Measurements from ENCODE around the gene ARHGEF11. TPM values are rescaled to one million over a fixed set of nuclear protein-coding genes. Genes with fewer than 3 reads are reported as not detected.

The ARHGEF11 gene
- total RNA-seq, 1 experiment from 2014 or later = 38.1 TPM

DNA sequence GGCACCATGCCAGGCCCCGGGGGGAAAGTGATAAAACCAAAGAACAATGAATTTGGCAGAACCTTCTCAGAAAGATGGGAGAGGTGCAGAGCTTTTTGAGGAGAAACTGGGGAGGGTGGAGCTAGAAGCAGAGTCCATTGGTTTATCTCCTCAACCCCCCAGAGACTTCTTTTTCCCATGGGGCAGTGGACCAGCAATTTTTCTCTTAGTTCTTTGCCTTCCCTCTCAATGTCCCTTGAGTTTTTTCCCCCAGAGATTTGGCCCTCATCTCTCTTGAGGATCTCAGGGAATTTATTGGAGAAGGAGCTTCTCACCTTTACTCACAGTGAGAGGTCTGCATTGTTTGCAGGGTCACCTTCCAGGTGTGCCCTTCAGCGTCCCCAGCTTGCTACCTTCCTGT, 5.3 kb upstream of the ARHGEF11 start (continued):
- TF ChIP-seq, protein P1, sequence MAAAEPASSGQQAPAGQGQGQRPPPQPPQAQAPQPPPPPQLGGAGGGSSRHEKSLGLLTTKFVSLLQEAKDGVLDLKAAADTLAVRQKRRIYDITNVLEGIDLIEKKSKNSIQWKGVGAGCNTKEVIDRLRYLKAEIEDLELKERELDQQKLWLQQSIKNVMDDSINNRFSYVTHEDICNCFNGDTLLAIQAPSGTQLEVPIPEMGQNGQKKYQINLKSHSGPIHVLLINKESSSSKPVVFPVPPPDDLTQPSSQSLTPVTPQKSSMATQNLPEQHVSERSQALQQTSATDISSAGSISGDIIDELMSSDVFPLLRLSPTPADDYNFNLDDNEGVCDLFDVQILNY (CRISPR knock-in tag; IDR thresholded peaks at IDR 0.05) = no peak

DNA sequence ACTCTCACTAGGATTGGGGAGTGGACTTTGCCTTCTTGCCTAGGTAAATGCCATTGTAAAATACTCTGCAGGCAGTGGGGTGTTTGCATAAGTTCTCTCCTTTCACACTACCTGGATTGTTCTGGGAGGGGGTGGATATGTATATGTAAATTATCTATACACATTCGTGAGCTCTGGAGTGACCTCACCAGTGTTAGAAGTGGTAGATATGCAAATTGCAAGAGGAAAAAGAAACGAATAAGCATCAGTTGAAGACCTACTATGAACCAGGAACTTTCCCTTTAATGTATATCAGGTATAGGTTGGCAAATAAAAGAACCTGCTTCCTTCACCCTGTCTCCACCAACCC, 1.5 kb upstream of the ARHGEF11 start:
- Mint-ChIP-seq H3K36me3 (peaks cover 3% of the 10 kb centered on the region), H3K27ac (peak overlapping the region; percentile 85; the same call in 1 of the 2 replicates), H3K9me3 (peaks cover 8% of the 10 kb centered on the region), H3K4me1 (peaks cover 49% of the 10 kb centered on the region), H3K27me3 (ENCODE audit: low read depth) (peaks cover 5% of the 10 kb centered on the region; the same call in 1 of the 2 replicates), H3K4me3 (peak overlapping the region; percentile 91)
- CTCF ChIA-PET = interaction anchor here (0.6 to 1.7 kb wide), 5 partner anchors 27 to 993 kb away, joined by 3 to 9 read pairs (median 3); no protein-coding TSS in a partner anchor
- DNase-seq (ENCODE audit: low spot score) (no peak), ATAC-seq (peak; percentile 2)
- TF ChIP-seq FOXP1 (CRISPR knock-in tag; IDR thresholded peaks at IDR 0.05; ENCODE audit: borderline replicate concordance) = no peak
- TF ChIP-seq, protein P2, sequence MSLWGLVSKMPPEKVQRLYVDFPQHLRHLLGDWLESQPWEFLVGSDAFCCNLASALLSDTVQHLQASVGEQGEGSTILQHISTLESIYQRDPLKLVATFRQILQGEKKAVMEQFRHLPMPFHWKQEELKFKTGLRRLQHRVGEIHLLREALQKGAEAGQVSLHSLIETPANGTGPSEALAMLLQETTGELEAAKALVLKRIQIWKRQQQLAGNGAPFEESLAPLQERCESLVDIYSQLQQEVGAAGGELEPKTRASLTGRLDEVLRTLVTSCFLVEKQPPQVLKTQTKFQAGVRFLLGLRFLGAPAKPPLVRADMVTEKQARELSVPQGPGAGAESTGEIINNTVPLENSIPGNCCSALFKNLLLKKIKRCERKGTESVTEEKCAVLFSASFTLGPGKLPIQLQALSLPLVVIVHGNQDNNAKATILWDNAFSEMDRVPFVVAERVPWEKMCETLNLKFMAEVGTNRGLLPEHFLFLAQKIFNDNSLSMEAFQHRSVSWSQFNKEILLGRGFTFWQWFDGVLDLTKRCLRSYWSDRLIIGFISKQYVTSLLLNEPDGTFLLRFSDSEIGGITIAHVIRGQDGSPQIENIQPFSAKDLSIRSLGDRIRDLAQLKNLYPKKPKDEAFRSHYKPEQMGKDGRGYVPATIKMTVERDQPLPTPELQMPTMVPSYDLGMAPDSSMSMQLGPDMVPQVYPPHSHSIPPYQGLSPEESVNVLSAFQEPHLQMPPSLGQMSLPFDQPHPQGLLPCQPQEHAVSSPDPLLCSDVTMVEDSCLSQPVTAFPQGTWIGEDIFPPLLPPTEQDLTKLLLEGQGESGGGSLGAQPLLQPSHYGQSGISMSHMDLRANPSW (CRISPR knock-in tag; conservative IDR thresholded peaks at IDR 0.05; ENCODE audit: low read depth) = no peak
- TF ChIP-seq ETV6 (CRISPR knock-in tag; IDR thresholded peaks at IDR 0.05) = no peak
- TF ChIP-seq ZNF138 (CRISPR knock-in tag; conservative IDR thresholded peaks at IDR 0.05) = no peak
- TF ChIP-seq NR1H2 (CRISPR knock-in tag; IDR thresholded peaks at IDR 0.05) = no peak
- TF ChIP-seq, protein P3, sequence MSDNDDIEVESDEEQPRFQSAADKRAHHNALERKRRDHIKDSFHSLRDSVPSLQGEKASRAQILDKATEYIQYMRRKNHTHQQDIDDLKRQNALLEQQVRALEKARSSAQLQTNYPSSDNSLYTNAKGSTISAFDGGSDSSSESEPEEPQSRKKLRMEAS (CRISPR knock-in tag; IDR thresholded peaks at IDR 0.05) = no peak
- POLR2A ChIA-PET = interaction anchor here (0.7 kb wide), 1 partner anchor 13 kb away, joined by 5 read pairs; no protein-coding TSS in a partner anchor

DNA sequence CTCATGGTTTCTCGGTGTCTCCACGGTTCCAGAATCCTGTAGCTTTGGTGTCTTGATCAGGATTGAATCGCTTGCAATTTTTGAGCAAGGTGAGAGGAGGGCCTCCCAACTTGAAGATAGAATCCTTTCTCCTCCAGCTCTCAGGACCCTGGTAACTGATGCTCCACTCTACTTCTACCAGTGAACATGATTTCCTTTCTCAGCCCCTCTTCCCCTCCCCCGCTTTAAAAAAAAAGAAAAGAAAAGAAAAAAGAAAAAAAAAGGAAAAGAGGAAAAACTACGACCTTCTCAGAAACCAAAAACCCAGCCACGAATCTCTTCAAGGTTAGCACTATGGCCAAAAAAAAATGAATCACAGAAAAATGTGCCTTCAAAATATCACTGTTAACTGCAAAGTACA, 1.2 kb downstream of the ARHGEF11 start:
- Mint-ChIP-seq H3K27me3 (ENCODE audit: low read depth) (no peaks in the 10 kb centered on the region), H3K9me3 (no peaks in the 10 kb centered on the region), H3K4me3 (peak overlapping the region; percentile 87), H3K36me3 (peaks cover 3% of the 10 kb centered on the region; the same call in 1 of the 2 replicates), H3K27ac (peak overlapping the region; percentile 60; the same call in 1 of the 2 replicates), H3K4me1 (peaks cover 63% of the 10 kb centered on the region)
- POLR2A ChIA-PET = interaction anchor here (0.5 kb wide), 1 partner anchor 43 kb away, joined by 3 read pairs; no protein-coding TSS in a partner anchor
- DNase-seq (ENCODE audit: low spot score) = no peak
- no peak for ATAC-seq
- CTCF ChIA-PET = interaction anchor here (1.1 to 1.8 kb wide), 4 partner anchors 30 to 112 kb away, joined by 3 to 8 read pairs (median 6); no protein-coding TSS in a partner anchor
- TF ChIP-seq, protein P4, sequence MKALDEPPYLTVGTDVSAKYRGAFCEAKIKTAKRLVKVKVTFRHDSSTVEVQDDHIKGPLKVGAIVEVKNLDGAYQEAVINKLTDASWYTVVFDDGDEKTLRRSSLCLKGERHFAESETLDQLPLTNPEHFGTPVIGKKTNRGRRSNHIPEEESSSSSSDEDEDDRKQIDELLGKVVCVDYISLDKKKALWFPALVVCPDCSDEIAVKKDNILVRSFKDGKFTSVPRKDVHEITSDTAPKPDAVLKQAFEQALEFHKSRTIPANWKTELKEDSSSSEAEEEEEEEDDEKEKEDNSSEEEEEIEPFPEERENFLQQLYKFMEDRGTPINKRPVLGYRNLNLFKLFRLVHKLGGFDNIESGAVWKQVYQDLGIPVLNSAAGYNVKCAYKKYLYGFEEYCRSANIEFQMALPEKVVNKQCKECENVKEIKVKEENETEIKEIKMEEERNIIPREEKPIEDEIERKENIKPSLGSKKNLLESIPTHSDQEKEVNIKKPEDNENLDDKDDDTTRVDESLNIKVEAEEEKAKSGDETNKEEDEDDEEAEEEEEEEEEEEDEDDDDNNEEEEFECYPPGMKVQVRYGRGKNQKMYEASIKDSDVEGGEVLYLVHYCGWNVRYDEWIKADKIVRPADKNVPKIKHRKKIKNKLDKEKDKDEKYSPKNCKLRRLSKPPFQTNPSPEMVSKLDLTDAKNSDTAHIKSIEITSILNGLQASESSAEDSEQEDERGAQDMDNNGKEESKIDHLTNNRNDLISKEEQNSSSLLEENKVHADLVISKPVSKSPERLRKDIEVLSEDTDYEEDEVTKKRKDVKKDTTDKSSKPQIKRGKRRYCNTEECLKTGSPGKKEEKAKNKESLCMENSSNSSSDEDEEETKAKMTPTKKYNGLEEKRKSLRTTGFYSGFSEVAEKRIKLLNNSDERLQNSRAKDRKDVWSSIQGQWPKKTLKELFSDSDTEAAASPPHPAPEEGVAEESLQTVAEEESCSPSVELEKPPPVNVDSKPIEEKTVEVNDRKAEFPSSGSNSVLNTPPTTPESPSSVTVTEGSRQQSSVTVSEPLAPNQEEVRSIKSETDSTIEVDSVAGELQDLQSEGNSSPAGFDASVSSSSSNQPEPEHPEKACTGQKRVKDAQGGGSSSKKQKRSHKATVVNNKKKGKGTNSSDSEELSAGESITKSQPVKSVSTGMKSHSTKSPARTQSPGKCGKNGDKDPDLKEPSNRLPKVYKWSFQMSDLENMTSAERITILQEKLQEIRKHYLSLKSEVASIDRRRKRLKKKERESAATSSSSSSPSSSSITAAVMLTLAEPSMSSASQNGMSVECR (CRISPR knock-in tag; IDR thresholded peaks at IDR 0.05; ENCODE audit: borderline replicate concordance) = no peak
- TF ChIP-seq, protein P5, sequence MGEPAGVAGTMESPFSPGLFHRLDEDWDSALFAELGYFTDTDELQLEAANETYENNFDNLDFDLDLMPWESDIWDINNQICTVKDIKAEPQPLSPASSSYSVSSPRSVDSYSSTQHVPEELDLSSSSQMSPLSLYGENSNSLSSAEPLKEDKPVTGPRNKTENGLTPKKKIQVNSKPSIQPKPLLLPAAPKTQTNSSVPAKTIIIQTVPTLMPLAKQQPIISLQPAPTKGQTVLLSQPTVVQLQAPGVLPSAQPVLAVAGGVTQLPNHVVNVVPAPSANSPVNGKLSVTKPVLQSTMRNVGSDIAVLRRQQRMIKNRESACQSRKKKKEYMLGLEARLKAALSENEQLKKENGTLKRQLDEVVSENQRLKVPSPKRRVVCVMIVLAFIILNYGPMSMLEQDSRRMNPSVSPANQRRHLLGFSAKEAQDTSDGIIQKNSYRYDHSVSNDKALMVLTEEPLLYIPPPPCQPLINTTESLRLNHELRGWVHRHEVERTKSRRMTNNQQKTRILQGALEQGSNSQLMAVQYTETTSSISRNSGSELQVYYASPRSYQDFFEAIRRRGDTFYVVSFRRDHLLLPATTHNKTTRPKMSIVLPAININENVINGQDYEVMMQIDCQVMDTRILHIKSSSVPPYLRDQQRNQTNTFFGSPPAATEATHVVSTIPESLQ (CRISPR knock-in tag; IDR thresholded peaks at IDR 0.05) = no peak
- TF ChIP-seq, protein P6, sequence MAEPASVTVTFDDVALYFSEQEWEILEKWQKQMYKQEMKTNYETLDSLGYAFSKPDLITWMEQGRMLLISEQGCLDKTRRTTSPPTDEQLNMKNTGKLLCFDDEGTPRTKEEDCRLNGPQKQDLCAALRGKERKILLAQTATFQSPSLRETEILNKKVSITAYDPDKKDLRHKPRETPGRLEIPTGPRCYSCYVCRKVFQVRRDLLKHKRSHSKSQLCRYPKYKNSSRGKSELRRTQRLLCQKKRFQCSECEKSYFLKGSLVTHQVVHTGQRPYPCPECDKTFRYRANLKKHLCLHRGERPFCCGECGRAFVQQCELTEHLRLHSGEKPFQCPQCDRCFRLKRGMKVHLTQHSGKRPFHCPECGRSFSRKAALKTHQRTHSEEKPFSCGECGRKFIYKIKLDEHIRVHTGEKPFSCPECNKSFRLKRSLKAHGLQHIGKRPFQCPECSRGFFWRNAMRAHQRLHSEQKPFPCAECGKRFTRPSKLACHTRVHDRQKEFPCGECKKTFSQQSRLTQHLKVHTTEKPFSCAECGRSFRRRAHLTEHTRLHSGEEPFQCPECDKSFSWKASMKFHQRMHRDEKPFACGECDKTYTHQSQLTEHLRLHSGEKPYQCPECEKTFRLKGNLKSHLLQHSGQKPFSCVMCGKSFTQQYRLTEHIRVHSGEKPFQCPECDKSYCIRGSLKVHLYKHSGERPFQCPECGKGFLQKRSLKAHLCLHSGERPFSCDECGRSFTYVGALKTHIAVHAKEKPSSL (CRISPR knock-in tag; conservative IDR thresholded peaks at IDR 0.05) = no peak
- TF ChIP-seq ZNF416 (CRISPR knock-in tag; IDR thresholded peaks at IDR 0.05) = no peak
- no peak for TF ChIP-seq FOXP1 (CRISPR knock-in tag; IDR thresholded peaks at IDR 0.05; ENCODE audit: borderline replicate concordance)
- TF ChIP-seq CBFB (CRISPR knock-in tag; IDR thresholded peaks at IDR 0.05; ENCODE audit: low read depth) = no peak
- TF ChIP-seq, protein P7, sequence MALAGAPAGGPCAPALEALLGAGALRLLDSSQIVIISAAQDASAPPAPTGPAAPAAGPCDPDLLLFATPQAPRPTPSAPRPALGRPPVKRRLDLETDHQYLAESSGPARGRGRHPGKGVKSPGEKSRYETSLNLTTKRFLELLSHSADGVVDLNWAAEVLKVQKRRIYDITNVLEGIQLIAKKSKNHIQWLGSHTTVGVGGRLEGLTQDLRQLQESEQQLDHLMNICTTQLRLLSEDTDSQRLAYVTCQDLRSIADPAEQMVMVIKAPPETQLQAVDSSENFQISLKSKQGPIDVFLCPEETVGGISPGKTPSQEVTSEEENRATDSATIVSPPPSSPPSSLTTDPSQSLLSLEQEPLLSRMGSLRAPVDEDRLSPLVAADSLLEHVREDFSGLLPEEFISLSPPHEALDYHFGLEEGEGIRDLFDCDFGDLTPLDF (CRISPR knock-in tag; IDR thresholded peaks at IDR 0.05) = no peak
- TF ChIP-seq, protein P8, sequence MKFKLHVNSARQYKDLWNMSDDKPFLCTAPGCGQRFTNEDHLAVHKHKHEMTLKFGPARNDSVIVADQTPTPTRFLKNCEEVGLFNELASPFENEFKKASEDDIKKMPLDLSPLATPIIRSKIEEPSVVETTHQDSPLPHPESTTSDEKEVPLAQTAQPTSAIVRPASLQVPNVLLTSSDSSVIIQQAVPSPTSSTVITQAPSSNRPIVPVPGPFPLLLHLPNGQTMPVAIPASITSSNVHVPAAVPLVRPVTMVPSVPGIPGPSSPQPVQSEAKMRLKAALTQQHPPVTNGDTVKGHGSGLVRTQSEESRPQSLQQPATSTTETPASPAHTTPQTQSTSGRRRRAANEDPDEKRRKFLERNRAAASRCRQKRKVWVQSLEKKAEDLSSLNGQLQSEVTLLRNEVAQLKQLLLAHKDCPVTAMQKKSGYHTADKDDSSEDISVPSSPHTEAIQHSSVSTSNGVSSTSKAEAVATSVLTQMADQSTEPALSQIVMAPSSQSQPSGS (CRISPR knock-in tag; IDR thresholded peaks at IDR 0.05; ENCODE audit: borderline replicate concordance, low read depth) = no peak
- TF ChIP-seq, protein P9, sequence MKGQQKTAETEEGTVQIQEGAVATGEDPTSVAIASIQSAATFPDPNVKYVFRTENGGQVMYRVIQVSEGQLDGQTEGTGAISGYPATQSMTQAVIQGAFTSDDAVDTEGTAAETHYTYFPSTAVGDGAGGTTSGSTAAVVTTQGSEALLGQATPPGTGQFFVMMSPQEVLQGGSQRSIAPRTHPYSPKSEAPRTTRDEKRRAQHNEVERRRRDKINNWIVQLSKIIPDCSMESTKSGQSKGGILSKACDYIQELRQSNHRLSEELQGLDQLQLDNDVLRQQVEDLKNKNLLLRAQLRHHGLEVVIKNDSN (CRISPR knock-in tag; IDR thresholded peaks at IDR 0.05) = no peak
